HFF-Myc (cell line): ENCODE data around the gene PDXK.

Experiments used
- DNase-seq: peaks from one replicate; pipeline ENCODE4 v3.0.0-alpha.2; 2011; ENCODE audit warnings: low read depth; ENCODE audit errors: extremely low read depth
- H3K4me3 ChIP-seq: replicated peaks from 2 replicates; pipeline ENCODE4 v1.5.1; 2011; ENCODE audit warnings: low read depth, mild to moderate bottlenecking, control low read depth, low read length
- CTCF ChIP-seq: IDR thresholded peaks from 2 replicates; pipeline ENCODE4 v1.5.1; 2012; ENCODE audit warnings: mild to moderate bottlenecking, low read depth, low read length, control low read depth; ENCODE audit errors: missing control alignments

The PDXK gene

GRCh38 chr21:43691086-43691795 lies 27.7 kb upstream of the PDXK start:
- no peak for DNase-seq
- no peak overlapping the region for H3K4me3 ChIP-seq
- TF ChIP-seq CTCF = no peak

GRCh38 chr21:43691801-43692200 lies 27.1 kb upstream of the PDXK start:
- H3K4me3 ChIP-seq = no peak overlapping the region
- TF ChIP-seq CTCF = no peak
- no peak for DNase-seq

GRCh38 chr21:43692949-43693348 lies 26.0 kb upstream of the PDXK start:
- H3K4me3 ChIP-seq = no peak overlapping the region
- TF ChIP-seq CTCF = no peak
- DNase-seq = no peak

- DNase-seq = no peak
- TF ChIP-seq CTCF = no peak
- no peak overlapping the region for H3K4me3 ChIP-seq
These were observed 24.9 kb upstream of the PDXK start for GRCh38 chr21:43693981-43694380.

GRCh38 chr21:43694437-43695079 lies 24.4 kb upstream of the PDXK start:
- no peak for DNase-seq
- no peak overlapping the region for H3K4me3 ChIP-seq
- no peak for TF ChIP-seq CTCF

- H3K4me3 ChIP-seq = no peak overlapping the region
- no peak for TF ChIP-seq CTCF
- DNase-seq = no peak
These were observed 22.7 kb upstream of the PDXK start for GRCh38 chr21:43696214-43696613.
